Esophagus squamous epithelium (tissue), 4 donors: Measurements from ENCODE around the gene B4GALT3.

Experiments used
- CTCF ChIP-seq, 6 experiments: fragments of 450-650 bp in 4 of 6; fragments of 200-600 bp in 2 of 6; sonication (generic) in 2 of 6; IDR thresholded peaks; one replicate each; pipeline ENCODE4 v1.5.1; 2016 to 2019; ENCODE audit warnings: antibody characterized with exemption in 6 of 6, mild to moderate bottlenecking in 4 of 6, moderate library complexity in 4 of 6
- POLR2A ChIP-seq, 4 donors: fragments of 450-650 bp; IDR thresholded peaks; one replicate each; pipeline ENCODE4 v1.6.1; 2017; ENCODE audit warnings: antibody characterized with exemption in 4 of 4, mild to moderate bottlenecking in 4 of 4, moderate library complexity in 3 of 4

GRCh38 chr1:161199506-161200139 is 22.3 kb upstream of the B4GALT3 start:
- TF ChIP-seq CTCF (IDR thresholded peaks at IDR 0.05) (no peak), POLR2A (IDR thresholded peaks at IDR 0.05) (no peak)
